T-helper 1 cell treated with Interleukin-12 subunit alpha and Interleukin-12 subunit beta and Interleukin-4 antibody, amounts not matched to agents 30 ng/mL and 1 ng/mL, for 36 hours (primary cell): Measurements from ENCODE around the gene ASIC2. TPM values are rescaled to one million over a fixed set of nuclear protein-coding genes. Genes with fewer than 3 reads are reported as not detected.

Experiments used
- intact Hi-C: fragments of 100-400 bp; cut with micrococcal nuclease; formaldehyde crosslinking; loops from one replicate; pipeline ENCODE4 v1.15.1; 2024
- total RNA-seq: library from RNA; stranded (reverse); gene quantifications from 2 replicates; pipeline ENCODE4 v1.2.3, GENCODE V29; 2022

ASIC2 gene
- not detected in 2 replicates for total RNA-seq

DNA sequence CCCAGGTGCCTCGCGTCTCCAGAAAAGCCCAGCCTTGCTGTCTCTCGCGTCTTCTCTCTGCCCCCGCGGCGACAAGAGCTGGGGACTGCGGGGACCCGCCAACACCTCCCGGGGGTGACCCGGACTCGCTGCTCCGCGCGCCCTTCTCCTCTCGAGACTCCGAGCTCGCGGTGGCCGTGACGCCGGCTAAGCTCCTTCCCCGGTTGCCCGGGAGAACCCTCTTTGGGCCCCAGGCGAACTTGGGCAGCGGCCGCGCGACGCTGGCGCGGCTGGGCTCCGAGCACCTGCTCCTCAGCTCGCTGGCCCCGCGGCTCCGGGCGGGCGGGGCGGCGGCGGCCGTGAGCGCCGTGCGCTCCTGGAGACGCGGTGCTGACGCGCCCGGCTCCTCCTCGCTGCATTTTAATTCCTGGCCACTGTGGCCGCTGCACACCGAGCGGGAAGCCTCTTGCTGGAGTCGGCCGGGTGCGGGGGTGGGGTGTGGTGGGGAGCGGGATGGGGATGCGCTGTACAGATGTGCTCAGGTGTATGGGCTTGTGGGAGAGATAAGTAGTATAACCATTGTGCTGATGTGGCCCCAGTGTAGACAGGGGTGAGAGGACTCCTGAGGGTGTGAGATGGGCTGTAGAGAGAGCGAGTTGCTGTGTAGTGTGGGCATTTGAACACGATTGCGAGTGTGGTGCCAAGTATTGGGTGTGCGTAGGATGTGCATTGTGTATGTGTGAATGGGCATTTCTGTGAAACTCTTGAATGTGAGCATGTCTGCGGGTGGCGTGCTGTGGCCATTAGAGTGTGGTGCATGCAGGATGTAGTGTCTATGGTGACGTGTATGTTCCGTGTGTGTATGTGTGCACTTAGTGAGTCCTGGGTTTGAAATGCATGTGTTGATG lies at the start of gene ASIC2:
ASIC2 (minus strand) TSS at position 315 of the 887 bp plus-strand sequence.
- intact Hi-C loops, result no loop called here

DNA sequence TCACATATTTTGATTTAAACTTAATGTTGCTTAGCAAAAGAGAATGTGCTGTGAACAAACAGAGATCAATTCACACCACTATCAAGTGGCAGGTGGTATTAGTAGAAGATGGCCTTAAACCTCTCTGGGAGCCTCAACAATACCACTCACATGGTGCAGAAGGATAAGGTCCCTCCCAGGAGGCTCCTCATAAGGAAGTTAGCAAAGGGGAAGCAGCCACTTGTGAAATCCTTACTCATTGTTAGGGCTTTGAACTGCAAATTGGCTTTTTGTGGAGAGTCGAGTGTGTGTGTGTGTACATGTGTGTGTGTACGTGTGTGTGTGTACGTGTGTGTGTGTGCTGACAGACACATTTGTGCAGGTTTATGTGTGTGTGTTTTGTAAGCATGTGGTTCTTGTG lies 48.9 kb upstream of the ASIC2 start:
- intact Hi-C loops, result no loop called here

GRCh38 chr17:33338242-33338641 lies 45.1 kb upstream of the ASIC2 start:
- intact Hi-C loops, result no loop called here

GRCh38 chr17:33335491-33336173 lies 42.5 kb upstream of the ASIC2 start:
- intact Hi-C loops, result no loop called here

DNA sequence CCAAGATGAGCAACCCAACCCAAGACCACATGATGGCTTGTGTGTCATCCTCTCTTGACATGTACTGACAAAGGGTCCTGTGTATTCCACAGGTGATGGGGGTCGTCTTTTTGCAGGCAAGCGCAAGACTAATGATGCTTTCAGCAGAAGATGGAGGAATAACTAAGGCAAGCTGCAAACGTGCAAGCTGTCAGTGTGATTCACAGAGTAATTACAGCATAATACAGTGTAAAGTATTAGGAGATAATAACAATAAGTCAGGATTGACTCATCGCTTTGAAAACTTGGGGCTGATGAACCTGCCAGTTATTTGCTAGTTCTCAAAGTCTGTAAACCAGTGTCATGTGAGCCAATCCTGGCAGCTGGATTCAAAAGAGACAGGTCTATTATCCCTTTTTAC lies 41.6 kb upstream of the ASIC2 start:
- intact Hi-C loops, result no loop called here

- intact Hi-C loops, result no loop called here
Measured at GRCh38 chr17:33330877-33331276, 37.8 kb upstream of the ASIC2 start.

GRCh38 chr17:33328129-33328528 lies 35.0 kb upstream of the ASIC2 start:
- intact Hi-C loops, result no loop called here

GRCh38 chr17:33324736-33325135 lies 31.6 kb upstream of the ASIC2 start:
- intact Hi-C loops, result no loop called here

GRCh38 chr17:33322063-33322462 lies 29.0 kb upstream of the ASIC2 start:
- intact Hi-C loops, result no loop called here

- intact Hi-C loops, result no loop called here
Measured at GRCh38 chr17:33318241-33318640, 25.1 kb upstream of the ASIC2 start.

DNA sequence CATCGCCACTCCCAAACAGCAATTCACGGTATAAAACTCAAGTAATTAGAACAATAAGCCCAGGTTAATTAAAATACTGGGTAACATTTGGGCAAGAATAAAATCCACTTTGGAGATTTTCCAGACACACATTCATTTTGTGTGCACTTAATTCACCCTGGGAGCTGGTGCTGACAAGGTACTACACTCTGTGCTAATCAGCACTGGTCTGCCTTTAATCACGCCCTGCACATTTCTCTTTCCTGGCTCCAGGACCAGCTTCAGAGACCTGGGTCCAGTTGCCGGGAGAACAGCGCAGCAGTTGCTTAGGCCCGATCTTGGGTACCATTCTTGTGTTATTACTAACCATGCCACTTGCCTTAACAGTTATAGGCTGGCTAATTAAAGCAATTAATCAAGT lies 23.7 kb upstream of the ASIC2 start:
- intact Hi-C loops, result no loop called here

GRCh38 chr17:33310296-33310695 lies 17.2 kb upstream of the ASIC2 start:
- intact Hi-C loops, result no loop called here

GRCh38 chr17:33303254-33303653 lies 10.2 kb upstream of the ASIC2 start:
- intact Hi-C loops, result no loop called here

DNA sequence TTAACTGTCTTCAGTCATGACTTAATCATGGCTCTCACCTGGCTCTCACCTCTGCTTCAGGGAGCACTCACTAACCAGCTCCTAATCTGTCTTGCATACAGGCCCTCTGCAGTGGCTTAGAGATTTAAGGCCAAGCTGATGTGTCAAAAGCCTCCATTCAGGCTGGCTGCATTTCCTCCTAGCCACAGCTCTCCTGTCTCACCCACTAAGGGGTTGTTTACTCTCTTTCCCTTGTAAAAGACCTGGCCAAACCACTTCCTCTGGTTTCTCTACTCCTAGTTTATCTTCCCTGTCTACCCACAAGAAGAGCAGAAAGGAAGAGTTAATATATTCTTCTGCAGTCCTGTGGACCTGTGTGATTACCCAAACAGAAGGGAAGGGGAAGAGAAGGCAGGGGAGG lies 9.3 kb upstream of the ASIC2 start:
- intact Hi-C loops, result no loop called here

DNA sequence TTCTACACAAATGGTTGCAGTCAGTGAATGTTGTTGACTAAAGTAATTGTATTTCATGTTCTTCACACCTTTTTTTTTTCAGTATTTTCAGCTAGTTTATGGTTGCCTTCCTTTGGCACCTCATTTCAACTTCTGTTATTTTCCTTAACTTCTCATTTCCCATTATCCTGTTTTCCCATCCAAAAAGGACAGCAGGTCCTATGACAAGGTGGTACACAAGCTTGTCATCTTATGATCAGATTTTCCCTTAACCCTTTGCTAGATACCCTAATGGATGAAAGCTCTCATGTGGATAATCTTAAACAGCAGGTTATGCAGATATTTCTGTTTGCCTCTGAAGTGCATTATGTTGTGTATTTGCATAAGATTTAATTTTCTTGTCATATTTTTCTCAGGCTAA lies 7.1 kb upstream of the ASIC2 start:
- intact Hi-C loops, result no loop called here

- intact Hi-C loops, result no loop called here
Measured at GRCh38 chr17:33299115-33299514, 6.0 kb upstream of the ASIC2 start.

- intact Hi-C loops, result no loop called here
Measured at GRCh38 chr17:33297643-33298042, 4.5 kb upstream of the ASIC2 start.

- intact Hi-C loops, result no loop called here
Measured at GRCh38 chr17:33294994-33295393, 1.9 kb upstream of the ASIC2 start.

- intact Hi-C loops, result no loop called here
Measured at GRCh38 chr17:33292201-33292980, 704 bp downstream of the ASIC2 start.

DNA sequence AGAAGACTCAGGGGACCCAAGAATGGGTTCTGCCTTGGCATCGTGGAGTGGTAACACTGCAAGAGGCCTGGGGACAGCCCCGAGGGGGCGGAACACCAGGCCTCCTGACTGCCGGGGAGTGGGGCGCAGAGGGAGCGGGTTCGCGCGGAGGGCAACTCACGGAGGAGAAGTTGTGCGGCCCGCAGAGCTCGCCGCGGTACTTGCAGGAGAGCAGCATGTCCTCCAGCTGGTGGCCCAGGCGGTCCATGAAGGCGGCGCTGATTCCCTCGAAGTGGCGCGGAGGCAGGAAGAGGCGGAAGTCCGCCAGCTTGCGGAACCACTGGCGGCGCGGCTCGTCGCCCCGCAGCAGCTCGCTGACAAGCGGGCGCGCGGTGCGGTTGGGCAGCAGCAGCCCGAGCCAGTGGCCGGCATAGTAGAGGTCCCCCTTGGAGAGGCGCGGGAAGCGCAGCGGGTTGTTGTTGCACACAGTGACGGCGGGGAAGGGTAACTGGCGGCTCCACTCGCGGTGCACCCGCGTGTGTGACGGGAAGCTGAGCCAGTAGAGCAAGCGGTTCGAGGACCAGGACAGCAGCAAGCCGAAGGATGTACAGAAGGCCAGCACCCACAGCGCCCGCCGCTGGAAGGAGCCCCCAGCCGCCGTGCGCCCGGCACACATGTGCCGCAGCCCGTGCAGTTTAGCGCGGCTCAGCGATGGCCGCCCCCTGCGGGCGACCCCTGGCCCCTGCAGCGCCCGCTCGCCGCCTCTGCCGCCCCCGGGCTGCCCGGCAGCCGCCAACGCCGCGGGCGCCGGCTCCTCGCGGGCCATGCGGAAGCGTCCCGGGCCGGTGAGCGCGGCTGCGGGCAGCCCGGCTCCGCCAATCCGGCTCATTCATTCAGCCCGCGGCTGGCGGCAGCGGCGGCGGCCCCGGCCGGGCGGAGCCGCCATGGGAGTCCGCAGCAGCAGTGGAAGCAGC lies 1.6 kb downstream of the ASIC2 start:
- intact Hi-C loops, result no loop called here

- intact Hi-C loops, result no loop called here
Measured at GRCh38 chr17:33290253-33290652, 2.8 kb downstream of the ASIC2 start.
